Keratinocyte (primary cell): ENCODE data around the gene INTS3. TPM values are rescaled to one million over a fixed set of nuclear protein-coding genes. Genes with fewer than 3 reads are reported as not detected.

ENCODE experiments used
- DNase-seq: peaks from one replicate; pipeline ENCODE4 v3.0.0-alpha.2; 2011; ENCODE audit warnings: low read depth, missing footprints, low spot score
- FAIRE-seq: peaks from 2 replicates; lab custom pipeline; 2011; peaks lifted over from hg19 to GRCh38; lab: Jason Lieb, UNC
- H2AFZ ChIP-seq: 2 replicates; pipeline ENCODE4 v1.6.0; 2012; ENCODE audit warnings: low read length, control low read depth, inconsistent platforms; ENCODE audit not compliant: control insufficient read depth
- H3K27ac ChIP-seq: 2 replicates; pipeline ENCODE4 v1.5.1; 2011; ENCODE audit warnings: low read length; ENCODE audit not compliant: control insufficient read depth, insufficient read depth
- H3K27me3 ChIP-seq: 3 replicates; pipeline ENCODE4 v1.6.0; 2011; ENCODE audit warnings: low read length; ENCODE audit not compliant: control insufficient read depth, insufficient read depth; ENCODE audit errors: extremely low read depth
- H3K36me3 ChIP-seq, 2 experiments: 2 replicates in 1 of 2; 3 replicates in 1 of 2; pipeline ENCODE4 v1.5.1; 2011; ENCODE audit warnings: low read length in 2 of 2, mild to moderate bottlenecking in 1 of 2; ENCODE audit not compliant: control insufficient read depth in 2 of 2, insufficient read depth in 2 of 2; ENCODE audit errors: extremely low read depth in 1 of 2
- H3K4me1 ChIP-seq: 3 replicates; pipeline ENCODE4 v1.5.1; 2011; ENCODE audit warnings: low read length; ENCODE audit not compliant: control insufficient read depth, insufficient read depth; ENCODE audit errors: extremely low read depth
- H3K4me2 ChIP-seq: 3 replicates; pipeline ENCODE4 v1.6.0; 2011; ENCODE audit warnings: low read depth, low read length; ENCODE audit not compliant: control insufficient read depth, insufficient read depth; ENCODE audit errors: extremely low read depth
- H3K4me3 ChIP-seq, 3 experiments: fragments of 200-600 bp in 1 of 3; sonication (generic) in 1 of 3; 2 replicates in 2 of 3; 3 replicates in 1 of 3; pipeline ENCODE4 v1.5.1; 2011 to 2016; ENCODE audit warnings: low read length in 3 of 3, mild to moderate bottlenecking in 3 of 3, control low read depth in 2 of 3, inconsistent platforms in 1 of 3, low read depth in 1 of 3, mixed read lengths in 1 of 3, mixed run types in 1 of 3, moderate library complexity in 1 of 3; ENCODE audit not compliant: control insufficient read depth in 2 of 3, insufficient read depth in 2 of 3; ENCODE audit errors: extremely low read depth in 1 of 3
- H3K79me2 ChIP-seq: 2 replicates; pipeline ENCODE4 v1.6.0; 2012; ENCODE audit warnings: low read length; ENCODE audit not compliant: control insufficient read depth, insufficient read depth
- H3K9ac ChIP-seq: 3 replicates; pipeline ENCODE4 v1.6.0; 2011; ENCODE audit warnings: low read length; ENCODE audit not compliant: control insufficient read depth, insufficient read depth; ENCODE audit errors: extremely low read depth
- H3K9me1 ChIP-seq: 3 replicates; pipeline ENCODE4 v1.6.0; 2011; ENCODE audit warnings: low read length; ENCODE audit not compliant: control insufficient read depth, insufficient read depth; ENCODE audit errors: extremely low read depth
- H3K9me3 ChIP-seq: 2 replicates; pipeline ENCODE4 v1.5.1; 2012; ENCODE audit warnings: low read depth, low read length; ENCODE audit not compliant: control insufficient read depth
- H4K20me1 ChIP-seq: 3 replicates; pipeline ENCODE4 v1.6.0; 2011; ENCODE audit warnings: low read length; ENCODE audit not compliant: control insufficient read depth, insufficient read depth; ENCODE audit errors: extremely low read depth
- EZH2 ChIP-seq: IDR thresholded peaks from one replicate; pipeline ENCODE4 v1.6.1; 2012; ENCODE audit warnings: inconsistent platforms, mild to moderate bottlenecking, low read length, moderate library complexity
- dilution Hi-C: fragments of 300-500 bp; cut with MboI; formaldehyde crosslinking; loops from one replicate; pipeline ENCODE4 v1.7.0; 2020; ENCODE audit warnings: low sequenced_read_pairs; ENCODE audit not compliant: extremely low pct_ligation_motif_present
- polyA plus RNA-seq, 5 experiments: library from polyadenylated mRNA; depleted of rRNA in 3 of 5; stranded (reverse) in 3 of 5; stranded (forward) in 1 of 5; unstranded in 1 of 5; fragments of >200 nt; gene quantifications; 1 replicate in 1 of 5; 2 replicates in 3 of 5; 3 replicates in 1 of 5; pipeline versions ENCODE4 v1.2.1 to v1.2.3, GENCODE V29; 2011 to 2012; ENCODE audit warnings: missing spikeins in 2 of 5, low read depth in 1 of 5, low replicate concordance in 1 of 5
- TF ChIP-seq, protein P1 (sequence below), 3 experiments: IDR thresholded peaks in 1 of 3; conservative IDR thresholded peaks in 1 of 3; optimal IDR thresholded peaks in 1 of 3; 2 replicates in 2 of 3; 3 replicates in 1 of 3; pipeline versions ENCODE3 to v1.5.1; 2011; ENCODE audit warnings: low read length in 3 of 3, mild to moderate bottlenecking in 3 of 3, moderate library complexity in 2 of 3, control low read depth in 1 of 3, inconsistent platforms in 1 of 3; ENCODE audit not compliant: insufficient read depth in 2 of 3; ENCODE audit errors: extremely low read depth in 1 of 3

INTS3 gene
- polyA plus RNA-seq, 1 donor (not counting 4 experiments of a cell fraction or from before 2014, with no cell fraction given): 24.6 TPM

- no peak for TF ChIP-seq EZH2
- TF ChIP-seq, protein P1, sequence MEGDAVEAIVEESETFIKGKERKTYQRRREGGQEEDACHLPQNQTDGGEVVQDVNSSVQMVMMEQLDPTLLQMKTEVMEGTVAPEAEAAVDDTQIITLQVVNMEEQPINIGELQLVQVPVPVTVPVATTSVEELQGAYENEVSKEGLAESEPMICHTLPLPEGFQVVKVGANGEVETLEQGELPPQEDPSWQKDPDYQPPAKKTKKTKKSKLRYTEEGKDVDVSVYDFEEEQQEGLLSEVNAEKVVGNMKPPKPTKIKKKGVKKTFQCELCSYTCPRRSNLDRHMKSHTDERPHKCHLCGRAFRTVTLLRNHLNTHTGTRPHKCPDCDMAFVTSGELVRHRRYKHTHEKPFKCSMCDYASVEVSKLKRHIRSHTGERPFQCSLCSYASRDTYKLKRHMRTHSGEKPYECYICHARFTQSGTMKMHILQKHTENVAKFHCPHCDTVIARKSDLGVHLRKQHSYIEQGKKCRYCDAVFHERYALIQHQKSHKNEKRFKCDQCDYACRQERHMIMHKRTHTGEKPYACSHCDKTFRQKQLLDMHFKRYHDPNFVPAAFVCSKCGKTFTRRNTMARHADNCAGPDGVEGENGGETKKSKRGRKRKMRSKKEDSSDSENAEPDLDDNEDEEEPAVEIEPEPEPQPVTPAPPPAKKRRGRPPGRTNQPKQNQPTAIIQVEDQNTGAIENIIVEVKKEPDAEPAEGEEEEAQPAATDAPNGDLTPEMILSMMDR (optimal IDR thresholded peaks at IDR 0.05 in 1 of 3, IDR thresholded peaks at IDR 0.05 in 1 of 3, conservative IDR thresholded peaks at IDR 0.05 in 1 of 3; ENCODE audit: extremely low read depth in 1 of 3, insufficient read depth in 2 of 3, low read length in 3 of 3): no peak
- no peaks in the 10 kb centered on the region for H3K36me3 ChIP-seq
- H3K4me3 ChIP-seq: no peak overlapping the region
- H3K9ac ChIP-seq: no peak overlapping the region
- no peak overlapping the region for H3K27ac ChIP-seq
- H2AFZ ChIP-seq: no peak overlapping the region
- no peaks in the 10 kb centered on the region for H3K79me2 ChIP-seq
- H3K27me3 ChIP-seq: peaks cover 5% of the 10 kb centered on the region
- H3K9me3 ChIP-seq: no peaks in the 10 kb centered on the region
- no peaks in the 10 kb centered on the region for H3K9me1 ChIP-seq
- dilution Hi-C loops: no loop called here
- DNase-seq: no peak
- H3K4me2 ChIP-seq: no peak overlapping the region
- no peak for FAIRE-seq
- H4K20me1 ChIP-seq: no peaks in the 10 kb centered on the region
- peaks cover 4% of the 10 kb centered on the region for H3K4me1 ChIP-seq
Measured at GRCh38 chr1:153793973-153794615, 66.2 kb downstream of the INTS3 start.

DNA sequence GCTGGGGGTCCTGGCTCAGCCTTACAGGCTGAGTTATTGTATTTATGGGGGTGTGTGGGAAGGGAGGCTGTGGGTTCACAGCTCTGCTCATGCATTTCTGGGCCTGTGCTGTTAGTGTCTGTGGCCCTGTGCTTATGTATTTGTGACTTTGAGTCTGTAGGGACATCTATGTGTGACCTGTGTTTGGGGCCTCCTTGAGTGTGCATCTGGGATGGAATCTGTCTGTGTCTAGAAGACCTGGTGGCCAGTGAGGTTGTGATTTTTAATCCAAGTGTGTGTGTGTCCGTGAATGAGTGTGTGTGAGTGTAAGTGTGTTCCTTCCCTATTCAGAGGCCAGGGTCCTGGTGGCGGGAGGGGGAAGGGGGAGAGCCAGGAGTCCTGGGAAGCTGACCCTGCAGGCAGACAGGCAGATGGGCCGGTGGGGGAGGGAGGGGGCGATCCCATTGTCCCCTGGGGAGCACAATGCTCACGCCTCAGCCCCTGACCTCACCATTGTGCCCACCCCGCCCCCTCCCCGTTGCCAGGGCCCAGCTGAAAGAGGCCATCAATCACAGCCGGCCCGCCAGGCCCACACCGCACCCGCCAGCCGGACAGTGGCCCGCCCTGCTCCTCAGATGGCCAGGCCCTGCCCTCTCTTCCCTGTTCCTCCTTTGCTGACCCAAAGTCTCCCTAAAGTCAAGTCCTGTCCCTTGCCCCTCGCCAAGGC, 66.9 kb downstream of the INTS3 start:
- H3K27ac ChIP-seq: no peak overlapping the region
- dilution Hi-C loops: no loop called here
- no peaks in the 10 kb centered on the region for H3K79me2 ChIP-seq
- TF ChIP-seq, protein P1 (optimal IDR thresholded peaks at IDR 0.05 in 1 of 3, IDR thresholded peaks at IDR 0.05 in 1 of 3, conservative IDR thresholded peaks at IDR 0.05 in 1 of 3; ENCODE audit: extremely low read depth in 1 of 3, insufficient read depth in 2 of 3, low read length in 3 of 3): no peak
- TF ChIP-seq EZH2: no peak
- no peaks in the 10 kb centered on the region for H4K20me1 ChIP-seq
- H3K27me3 ChIP-seq: peaks cover 5% of the 10 kb centered on the region
- H3K4me2 ChIP-seq: no peak overlapping the region
- no peak overlapping the region for H3K4me3 ChIP-seq
- no peaks in the 10 kb centered on the region for H3K9me1 ChIP-seq
- DNase-seq (no peak), FAIRE-seq (no peak)
- H3K36me3 ChIP-seq: peaks cover 0 to 1% of the 10 kb centered on the region in 2 experiments
- H2AFZ ChIP-seq: no peak overlapping the region
- H3K9ac ChIP-seq: no peak overlapping the region
- no peaks in the 10 kb centered on the region for H3K9me3 ChIP-seq
- peaks cover 4% of the 10 kb centered on the region for H3K4me1 ChIP-seq
